HepG2 (cell line): ENCODE results near the gene SMIM1. TPM values are rescaled to one million over a fixed set of nuclear protein-coding genes. Genes with fewer than 3 reads are reported as not detected.

Experiments
- ATAC-seq: fragments of 200-7000 bp; cut with Tn5 transposase; 3 replicates; pipeline ENCODE4 v1.9.1; 2020; ENCODE audit warnings: mild to moderate bottlenecking, moderate library complexity
- BruUV-seq: library from RNA; stranded (reverse); fragments of 400-500 nt; replicated peaks from 2 replicates; lab custom pipeline; 2021; lab: Mats Ljungman, UMichigan
- CTCF ChIA-PET: fragments of 300-600 bp; formaldehyde crosslinking; extraction: SDS; loops from one replicate; lab custom pipeline; 2021; ENCODE audit warnings: low total read pairs, inconsistent platforms, low intra/inter-chr PET ratio; lab: Yijun Ruan, JAX
- POLR2A ChIA-PET: fragments of 350-600 bp; sonication (Branson Sonifier 250); formaldehyde crosslinking; loops from one replicate; lab custom pipeline; 2020; ENCODE audit warnings: antibody characterized with exemption, inconsistent platforms; lab: Yijun Ruan, JAX
- DNase-seq: peaks from one replicate; pipeline ENCODE4 v3.0.0-alpha.2; 2015; ENCODE audit warnings: low spot score
- FAIRE-seq: peaks from 3 replicates; lab custom pipeline; 2011; peaks lifted over from hg19 to GRCh38; lab: Jason Lieb, UNC
- H2AFZ ChIP-seq: one replicate; pipeline ENCODE4 v1.6.1; 2011; ENCODE audit warnings: low read length, inconsistent platforms
- H3K27ac ChIP-seq: fragments of 300-600 bp; 3 replicates; pipeline ENCODE4 v1.8.0; 2011; ENCODE audit warnings: mixed run types, mild to moderate bottlenecking, mixed read lengths, low read length, inconsistent platforms; ENCODE audit not compliant: insufficient read depth; ENCODE audit errors: extremely low read length
- H3K27me3 ChIP-seq, 2 experiments: fragments of 200-600 bp in 1 of 2; 2 replicates in 1 of 2; 3 replicates in 1 of 2; pipeline versions ENCODE4 v1.6.0 to v1.8.0; 2011; ENCODE audit warnings: low read length in 2 of 2, mild to moderate bottlenecking in 2 of 2, moderate library complexity in 2 of 2, inconsistent platforms in 1 of 2; ENCODE audit not compliant: insufficient read depth in 2 of 2, control insufficient read depth in 1 of 2
- H3K36me3 ChIP-seq, 2 experiments: fragments of 200-600 bp in 1 of 2; replicated peaks in 1 of 2; 2 replicates in 1 of 2; 3 replicates in 1 of 2; pipeline versions ENCODE4 v1.5.1 to v1.8.0; 2011; ENCODE audit warnings: low read length in 2 of 2, inconsistent platforms in 1 of 2; ENCODE audit not compliant: insufficient read depth in 2 of 2, control insufficient read depth in 1 of 2
- H3K4me1 ChIP-seq: 2 replicates; pipeline ENCODE4 v1.5.1; 2012; ENCODE audit warnings: low read length, inconsistent platforms; ENCODE audit not compliant: insufficient read depth
- H3K4me2 ChIP-seq: 2 replicates; pipeline ENCODE4 v1.6.0; 2011; ENCODE audit warnings: low read depth, low read length, inconsistent platforms
- H3K4me3 ChIP-seq, 3 experiments: fragments of 200-600 bp in 1 of 3; sonication (generic), shearing (Covaris generic) in 1 of 3; replicated peaks in 1 of 3; 2 replicates each; pipeline ENCODE4 v1.5.1; 2011 to 2016; ENCODE audit warnings: low read length in 3 of 3, inconsistent platforms in 2 of 3, low read depth in 2 of 3, mild to moderate bottlenecking in 2 of 3, control low read depth in 1 of 3, mixed read lengths in 1 of 3; ENCODE audit not compliant: insufficient read depth in 1 of 3
- H3K79me2 ChIP-seq: one replicate; pipeline ENCODE4 v1.6.1; 2011; ENCODE audit warnings: low read length, inconsistent platforms; ENCODE audit not compliant: insufficient read depth
- H3K9ac ChIP-seq: 2 replicates; pipeline ENCODE4 v1.6.0; 2011; ENCODE audit warnings: mild to moderate bottlenecking, low read depth, low read length, inconsistent platforms; ENCODE audit not compliant: insufficient read depth
- H3K9me3 ChIP-seq: 2 replicates; pipeline ENCODE4 v1.5.1; 2012; ENCODE audit warnings: mild to moderate bottlenecking, low read length
- H4K20me1 ChIP-seq: 2 replicates; pipeline ENCODE4 v1.6.0; 2011; ENCODE audit warnings: inconsistent platforms, mild to moderate bottlenecking, low read length, moderate library complexity; ENCODE audit not compliant: insufficient read depth
- AGO2 ChIP-seq: fragments of 200-400 bp; formaldehyde crosslinking; optimal IDR thresholded peaks from 2 replicates; pipeline ENCODE3; 2017; ENCODE audit warnings: mild to moderate bottlenecking, low read depth, low read length, moderate library complexity
- AKAP8 ChIP-seq: sonication (generic); formaldehyde crosslinking; IDR thresholded peaks from 2 replicates; pipeline ENCODE4 v1.5.1; 2020; ENCODE audit warnings: mild to moderate bottlenecking, missing genetic modification reagents
- ATRX ChIP-seq: sonication (generic); formaldehyde crosslinking; IDR thresholded peaks from 2 replicates; pipeline ENCODE4 v1.4.0; 2020; ENCODE audit warnings: missing genetic modification reagents, borderline replicate concordance
- CC2D1A ChIP-seq: sonication (generic); formaldehyde crosslinking; IDR thresholded peaks from 2 replicates; pipeline ENCODE4 v1.8.1; 2023; ENCODE audit warnings: mild to moderate bottlenecking, missing genetic modification reagents
- CEBPB ChIP-seq: IDR thresholded peaks from 2 replicates; pipeline ENCODE4 v1.6.1; 2011; ENCODE audit warnings: low read depth, low read length, improper control_type of control experiment, borderline replicate concordance
- EHMT2 ChIP-seq: fragments of 200-600 bp; sonication (generic); IDR thresholded peaks from 2 replicates; pipeline ENCODE4 v1.7.0; 2017; ENCODE audit warnings: antibody characterized with exemption, low read depth, low read length, borderline replicate concordance
- LRRFIP1 ChIP-seq: sonication (generic); formaldehyde crosslinking; conservative IDR thresholded peaks from 2 replicates; pipeline ENCODE4 v1.4.0; 2020; ENCODE audit warnings: missing genetic modification reagents
- MTA3 ChIP-seq: sonication (generic); formaldehyde crosslinking; IDR thresholded peaks from 2 replicates; pipeline ENCODE4 v1.4.0; 2020; ENCODE audit warnings: missing genetic modification reagents
- NFKBIZ ChIP-seq: IDR thresholded peaks from 2 replicates; pipeline ENCODE4 v1.6.1; 2018; ENCODE audit warnings: missing genetic modification reagents, missing compliant biosample characterization
- NR2F1 ChIP-seq, 2 experiments: fragments of 450-650 bp in 1 of 2; formaldehyde crosslinking in 1 of 2; IDR thresholded peaks; 2 replicates each; pipeline versions ENCODE4 v1.5.0 to v1.6.1; 2016 to 2020; ENCODE audit warnings: mild to moderate bottlenecking in 1 of 2, missing compliant biosample characterization in 1 of 2, missing genetic modification reagents in 1 of 2, moderate library complexity in 1 of 2
- POLR2A ChIP-seq, 2 experiments: IDR thresholded peaks; 2 replicates each; pipeline ENCODE4 v1.6.1; 2011; ENCODE audit warnings: low read depth in 2 of 2, low read length in 2 of 2, mild to moderate bottlenecking in 1 of 2, moderate library complexity in 1 of 2; ENCODE audit not compliant: insufficient read depth in 1 of 2
- SALL2 ChIP-seq: sonication (generic); formaldehyde crosslinking; IDR thresholded peaks from 2 replicates; pipeline ENCODE4 v1.8.1; 2023; ENCODE audit warnings: mild to moderate bottlenecking, missing genetic modification reagents, inconsistent platforms
- TBX3 ChIP-seq: fragments of 450-650 bp; IDR thresholded peaks from 2 replicates; pipeline ENCODE4 v1.6.1; 2017; ENCODE audit warnings: antibody characterized with exemption, mild to moderate bottlenecking, inconsistent platforms, borderline replicate concordance
- THAP11 ChIP-seq: IDR thresholded peaks from 2 replicates; pipeline ENCODE4 v1.6.1; 2016; ENCODE audit warnings: missing biosample characterization, missing genetic modification reagents
- TRAFD1 ChIP-seq: sonication (generic); formaldehyde crosslinking; IDR thresholded peaks from 2 replicates; pipeline ENCODE4 v1.5.1; 2020; ENCODE audit warnings: missing genetic modification reagents, mild to moderate bottlenecking, borderline replicate concordance
- ZFP1 ChIP-seq: IDR thresholded peaks from 2 replicates; pipeline ENCODE4 v1.6.1; 2016
- ZGPAT ChIP-seq: IDR thresholded peaks from 2 replicates; pipeline ENCODE4 v1.6.1; 2016; ENCODE audit warnings: mild to moderate bottlenecking
- ZNF260 ChIP-seq: sonication (generic); formaldehyde crosslinking; IDR thresholded peaks from 2 replicates; pipeline ENCODE4 v1.4.0; 2020; ENCODE audit warnings: missing genetic modification reagents, low read depth, mild to moderate bottlenecking, borderline replicate concordance
- ZNF552 ChIP-seq: sonication (generic); formaldehyde crosslinking; IDR thresholded peaks from 2 replicates; pipeline ENCODE4 v1.9.0; 2022; ENCODE audit warnings: missing genetic modification reagents, mild to moderate bottlenecking, borderline replicate concordance
- ZNF772 ChIP-seq: sonication (generic); formaldehyde crosslinking; IDR thresholded peaks from 2 replicates; pipeline ENCODE4 v1.5.0; 2020; ENCODE audit warnings: mild to moderate bottlenecking, missing genetic modification reagents
- WGBS: methylation state at CpG from one replicate; pipeline ENCODE4 v1.1.6; 2017; ENCODE audit warnings: low lambda C conversion rate; 5-methylcytosine and 5-hydroxymethylcytosine counted together
- in situ Hi-C: cut with HindIII; loops from 2 replicates; pipeline ENCODE4 v1.10.0; 2017; ENCODE audit warnings: low pct_unique_long_range_greater_than_20kb; ENCODE audit not compliant: extremely low pct_ligation_motif_present
- intact Hi-C: fragments of 100-400 bp; cut with micrococcal nuclease; formaldehyde crosslinking; loops from one replicate; pipeline ENCODE4 v1.10.0; 2022; ENCODE audit not compliant: unreplicated experiment
- polyA plus RNA-seq, 8 experiments: library from polyadenylated mRNA; depleted of rRNA in 3 of 8; stranded (reverse) in 7 of 8; unstranded in 1 of 8; fragments of >200 nt; fragmentation: Illumina TruSeq in 4 of 8; extraction: Trizol in 4 of 8; gene quantifications; 2 replicates each; pipeline versions ENCODE4 v1.2.1 to v1.2.3, GENCODE V29; 2011 to 2016; ENCODE audit warnings: low read depth in 4 of 8, missing spikeins in 1 of 8, mixed read lengths in 1 of 8; ENCODE audit not compliant: insufficient read depth in 1 of 8
- total RNA-seq, 5 experiments: library from RNA; depleted of rRNA; stranded (reverse); fragments of >200 nt; fragmentation: Illumina TruSeq; extraction: Trizol; gene quantifications; 2 replicates each; pipeline ENCODE4 v1.2.3, GENCODE V29; 2016; ENCODE audit warnings: low read depth in 1 of 5

Gene SMIM1
- total and polyA plus RNA-seq, 2 of the 13 experiments (the other 11 are each of a cell fraction or from before 2014, with no cell fraction given): 12.4 to 56.3 TPM

GRCh38 chr1:3770047-3770765 is 2.3 kb upstream of the SMIM1 start:
- no peak for ATAC-seq
- peak overlapping the region; percentile 92 for H3K4me2 ChIP-seq
- ChIA-PET POLR2A (interaction anchor here (1.2 to 2.0 kb wide), 2 partner anchors 15 to 26 kb away, joined by 3 to 15 read pairs; partner anchors contain the start of gene LRRC47), CTCF (no interaction called here)
- H3K4me1 ChIP-seq: peaks cover 55% of the 10 kb centered on the region
- intact Hi-C loops: loop anchor here (10.0 kb wide), 1 partner anchor 135 kb away; the partner anchor contains the start of gene C1orf174
- H3K27ac ChIP-seq: no peak overlapping the region
- no peak for DNase-seq
- H2AFZ ChIP-seq: no peak overlapping the region
- H4K20me1 ChIP-seq: no peaks in the 10 kb centered on the region
- H3K4me3 ChIP-seq: peak overlapping the region in 1 of 3 experiments; percentile 81; a peak in 2 of 6 replicates
- H3K27me3 ChIP-seq: peaks cover 0 to 8% of the 10 kb centered on the region in 2 experiments; a peak in 2 of 5 replicates
- H3K79me2 ChIP-seq: peaks cover 18% of the 10 kb centered on the region
- no peaks in the 10 kb centered on the region for H3K9me3 ChIP-seq
- WGBS: 86% methylated on average over 9 of the region's 16 CpGs
- no TSS peak for BruUV-seq
- no peak for FAIRE-seq
- H3K9ac ChIP-seq: no peak overlapping the region
- in situ Hi-C loops: no loop called here
- H3K36me3 ChIP-seq: no peaks in the 10 kb centered on the region
- TF ChIP-seq ZNF772 (CRISPR knock-in tag) (no peak), TRAFD1 (CRISPR knock-in tag) (no peak), ZGPAT (no peak), POLR2A (IDR thresholded peaks at IDR 0.05; ENCODE audit: insufficient read depth in 1 of 2, low read depth in 2 of 2, low read length in 2 of 2) (no peak), EHMT2 (no peak), AKAP8 (CRISPR knock-in tag) (peak; percentile 27; the same call in 1 of the 2 replicates), CC2D1A (CRISPR knock-in tag) (no peak), THAP11 (CRISPR knock-in tag) (no peak), CEBPB (peak; percentile 3; the same call in 1 of the 2 replicates), LRRFIP1 (CRISPR knock-in tag) (no peak), ZNF552 (CRISPR knock-in tag) (no peak), TBX3 (no peak), NR2F1 (CRISPR knock-in tag; IDR thresholded peaks at IDR 0.05) (no peak), ATRX (CRISPR knock-in tag) (no peak), AGO2 (peak; percentile 63), SALL2 (CRISPR knock-in tag) (no peak), ZNF260 (CRISPR knock-in tag) (no peak), ZFP1 (CRISPR knock-in tag) (no peak), MTA3 (CRISPR knock-in tag) (no peak), NFKBIZ (CRISPR knock-in tag) (no peak)
